Suppressor macrophage treated with lipopolysaccharide for 4 hours (primary cell): ENCODE data around the gene MAPK4.

Source experiments
- DNase-seq: peaks from one replicate; pipeline ENCODE4 v3.0.0-alpha.2; 2020

Gene MAPK4

GRCh38 chr18:50626317-50626716, 66.4 kb downstream of the MAPK4 start:
- no peak for DNase-seq

GRCh38 chr18:50627594-50628532, 68.0 kb downstream of the MAPK4 start:
- DNase-seq, result no peak

GRCh38 chr18:50628533-50628905, 68.6 kb downstream of the MAPK4 start:
- no peak for DNase-seq

- DNase-seq, result no peak
Measured at GRCh38 chr18:50629148-50629631, 69.3 kb downstream of the MAPK4 start.

GRCh38 chr18:50630895-50631294, 71.0 kb downstream of the MAPK4 start:
- no peak for DNase-seq

- no peak for DNase-seq
Measured at GRCh38 chr18:50632895-50633515, 73.1 kb downstream of the MAPK4 start.

- no peak for DNase-seq
Measured at GRCh38 chr18:50633992-50634391, 74.1 kb downstream of the MAPK4 start.

- no peak for DNase-seq
Measured at GRCh38 chr18:50636366-50637057, 76.6 kb downstream of the MAPK4 start.

- no peak for DNase-seq
Measured at GRCh38 chr18:50638016-50638883, 78.4 kb downstream of the MAPK4 start.

GRCh38 chr18:50638884-50639420, 79.1 kb downstream of the MAPK4 start:
- no peak for DNase-seq

GRCh38 chr18:50639711-50640110, 79.8 kb downstream of the MAPK4 start:
- DNase-seq, result no peak

GRCh38 chr18:50642439-50642838, 82.6 kb downstream of the MAPK4 start:
- no peak for DNase-seq

- DNase-seq, result no peak
Measured at GRCh38 chr18:50644146-50644545, 84.3 kb downstream of the MAPK4 start.

GRCh38 chr18:50644807-50645206, 84.9 kb downstream of the MAPK4 start:
- no peak for DNase-seq

GRCh38 chr18:50647237-50647636, 87.3 kb downstream of the MAPK4 start:
- DNase-seq, result no peak

GRCh38 chr18:50647792-50648191, 87.9 kb downstream of the MAPK4 start:
- DNase-seq, result no peak

GRCh38 chr18:50649821-50650220, 89.9 kb downstream of the MAPK4 start:
- no peak for DNase-seq

GRCh38 chr18:50651334-50651733, 91.4 kb downstream of the MAPK4 start:
- no peak for DNase-seq

- DNase-seq, result no peak
Measured at GRCh38 chr18:50653402-50654093, 93.7 kb downstream of the MAPK4 start.

GRCh38 chr18:50654211-50654610, 94.3 kb downstream of the MAPK4 start:
- no peak for DNase-seq
